Neuronal stem cell (in vitro differentiated cells): ENCODE data around the gene RASIP1.

Experiments used
- DNase-seq: peaks from one replicate; pipeline ENCODE4 v3.0.0-alpha.2; 2013; ENCODE audit warnings: low spot score
- H2AFZ ChIP-seq: one replicate; pipeline ENCODE4 v1.6.1; 2013; ENCODE audit warnings: mild to moderate bottlenecking, low read length, inconsistent platforms
- H2AK5ac ChIP-seq: 2 replicates; pipeline ENCODE4 v1.6.1; 2013; ENCODE audit warnings: low read depth, mild to moderate bottlenecking, inconsistent platforms, low read length, moderate library complexity, mixed read lengths
- H2BK120ac ChIP-seq: 2 replicates; pipeline ENCODE4 v1.6.1; 2013; ENCODE audit warnings: low read depth, mild to moderate bottlenecking, inconsistent platforms, low read length, moderate library complexity, mixed read lengths
- H2BK12ac ChIP-seq: one replicate; pipeline ENCODE4 v1.6.1; 2013; ENCODE audit warnings: low read length, inconsistent platforms
- H2BK15ac ChIP-seq: 2 replicates; pipeline ENCODE4 v1.6.1; 2013; ENCODE audit warnings: mild to moderate bottlenecking, low read length, inconsistent platforms, mixed read lengths
- H2BK5ac ChIP-seq: one replicate; pipeline ENCODE4 v1.6.1; 2013; ENCODE audit warnings: inconsistent platforms, mild to moderate bottlenecking, low read length, moderate library complexity
- H3K14ac ChIP-seq: one replicate; pipeline ENCODE4 v1.6.1; 2013; ENCODE audit warnings: low read length, inconsistent platforms
- H3K18ac ChIP-seq: 2 replicates; pipeline ENCODE4 v1.6.1; 2013; ENCODE audit warnings: low read length, inconsistent platforms
- H3K23ac ChIP-seq: 2 replicates; pipeline ENCODE4 v1.6.1; 2013; ENCODE audit warnings: low read depth, mild to moderate bottlenecking, mixed read lengths, low read length, inconsistent platforms; ENCODE audit not compliant: poor library complexity
- H3K27ac ChIP-seq: replicated peaks from 3 replicates; pipeline ENCODE4 v1.5.1; 2013; ENCODE audit warnings: low read length, inconsistent platforms
- H3K27me3 ChIP-seq, 3 experiments: 2 replicates each; pipeline ENCODE4 v1.6.1; 2013; ENCODE audit warnings: low read length in 3 of 3, mild to moderate bottlenecking in 2 of 3, inconsistent platforms in 1 of 3, low read depth in 1 of 3, mixed read lengths in 1 of 3, moderate library complexity in 1 of 3; ENCODE audit not compliant: control insufficient read depth in 3 of 3, insufficient read depth in 3 of 3
- H3K36me3 ChIP-seq, 2 donors: replicated peaks in 1 of 2; 2 replicates each; pipeline ENCODE4 v1.6.1; 2013; ENCODE audit warnings: low read length in 2 of 2; ENCODE audit not compliant: control insufficient read depth in 2 of 2, insufficient read depth in 2 of 2
- H3K4ac ChIP-seq: 2 replicates; pipeline ENCODE4 v1.6.1; 2013; ENCODE audit warnings: inconsistent platforms, mild to moderate bottlenecking, low read length, moderate library complexity
- H3K4me1 ChIP-seq, 2 donors: 1 replicate in 1 of 2; 2 replicates in 1 of 2; pipeline ENCODE4 v1.6.1; 2013; ENCODE audit warnings: low read length in 2 of 2, low read depth in 1 of 2; ENCODE audit not compliant: control insufficient read depth in 2 of 2, insufficient read depth in 1 of 2
- H3K4me2 ChIP-seq: one replicate; pipeline ENCODE4 v1.6.1; 2013; ENCODE audit warnings: mild to moderate bottlenecking, low read length, inconsistent platforms; ENCODE audit not compliant: insufficient read depth, poor library complexity, severe bottlenecking
- H3K4me3 ChIP-seq, 2 donors: 2 replicates each; pipeline ENCODE4 v1.5.1; 2013; ENCODE audit warnings: low read length in 2 of 2, mild to moderate bottlenecking in 2 of 2, inconsistent platforms in 1 of 2, moderate library complexity in 1 of 2
- H3K79me1 ChIP-seq: one replicate; pipeline ENCODE4 v1.6.1; 2013; ENCODE audit warnings: low read depth, mild to moderate bottlenecking, inconsistent platforms, low read length, moderate library complexity
- H3K9ac ChIP-seq: one replicate; pipeline ENCODE4 v1.6.1; 2013; ENCODE audit warnings: mild to moderate bottlenecking, low read depth, low read length, inconsistent platforms; ENCODE audit not compliant: poor library complexity
- H3K9me3 ChIP-seq, 2 donors: replicated peaks in 1 of 2; 2 replicates each; pipeline versions ENCODE3 to v1.6.1; 2013; ENCODE audit warnings: low read length in 2 of 2, mild to moderate bottlenecking in 2 of 2, inconsistent platforms in 1 of 2, low read depth in 1 of 2, mixed read lengths in 1 of 2, moderate library complexity in 1 of 2; ENCODE audit not compliant: control insufficient read depth in 2 of 2, insufficient read depth in 1 of 2
- H4K8ac ChIP-seq: one replicate; pipeline ENCODE4 v1.6.1; 2013; ENCODE audit warnings: low read depth, mild to moderate bottlenecking, inconsistent platforms, low read length, moderate library complexity
- H4K91ac ChIP-seq: one replicate; pipeline ENCODE4 v1.6.1; 2013; ENCODE audit warnings: low read length, low read depth, mild to moderate bottlenecking, inconsistent platforms; ENCODE audit not compliant: poor library complexity
- WGBS, 2 donors: extraction: QIAGEN DNeasy Blood & Tissue Kit; methylation state at CpG; one replicate each; pipeline ENCODE4 v1.1.7; 2013; ENCODE audit warnings: missing lambda C conversion rate in 2 of 2, mixed read lengths in 1 of 2; ENCODE audit not compliant: insufficient read length in 2 of 2, insufficient replicate concordance in 1 of 2; ENCODE audit errors: extremely low coverage in 2 of 2; 5-methylcytosine and 5-hydroxymethylcytosine counted together

RASIP1 gene

DNA sequence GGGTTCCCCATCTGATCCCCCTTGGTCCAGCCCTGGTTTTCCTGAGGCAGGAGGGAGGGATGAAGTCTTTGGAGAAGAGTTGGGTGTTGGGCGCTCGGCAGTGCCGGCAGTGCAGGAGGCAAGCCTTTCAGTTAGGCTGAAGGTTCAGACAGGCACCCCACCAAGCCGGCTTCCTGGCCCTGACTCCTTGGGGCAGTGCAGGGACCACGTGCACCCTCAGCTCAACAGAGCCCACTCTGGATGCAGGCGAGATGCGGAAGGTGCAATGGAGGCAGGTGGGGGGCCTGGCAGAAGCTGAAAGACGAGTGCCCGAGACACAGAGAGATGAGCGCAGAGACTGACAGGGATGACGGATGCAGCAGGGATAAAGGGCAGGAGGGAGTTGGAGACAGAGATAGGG, 31.9 kb downstream of the RASIP1 start:
- Histone ChIP-seq H3K4ac (no peak overlapping the region), H2BK15ac (no peak overlapping the region), H2BK120ac (no peak overlapping the region), H2AK5ac (no peak overlapping the region), H3K14ac (no peak overlapping the region), H2BK5ac (no peak overlapping the region), H3K79me1 (no peaks in the 10 kb centered on the region), H3K9me3 (peaks cover 0 to 3% of the 10 kb centered on the region in 2 donors), H4K91ac (no peak overlapping the region), H3K4me3 (peak overlapping the region in 1 of 2 donors; percentile 52), H3K18ac (peak overlapping the region; percentile 49), H3K27ac (no peak overlapping the region), H4K8ac (no peak overlapping the region), H3K27me3 (no peaks in the 10 kb centered on the region), H2BK12ac (no peak overlapping the region), H3K23ac (peak overlapping the region; percentile 12), H3K4me1 (peaks cover 4 to 6% of the 10 kb centered on the region in 2 donors), H3K36me3 (no peaks in the 10 kb centered on the region), H3K9ac (no peak overlapping the region), H2AFZ (no peak overlapping the region), H3K4me2 (no peak overlapping the region)
- DNase-seq, result no peak
- WGBS, 2 donors, result no CpG with 5 or more reads among the region's 11 CpGs

DNA sequence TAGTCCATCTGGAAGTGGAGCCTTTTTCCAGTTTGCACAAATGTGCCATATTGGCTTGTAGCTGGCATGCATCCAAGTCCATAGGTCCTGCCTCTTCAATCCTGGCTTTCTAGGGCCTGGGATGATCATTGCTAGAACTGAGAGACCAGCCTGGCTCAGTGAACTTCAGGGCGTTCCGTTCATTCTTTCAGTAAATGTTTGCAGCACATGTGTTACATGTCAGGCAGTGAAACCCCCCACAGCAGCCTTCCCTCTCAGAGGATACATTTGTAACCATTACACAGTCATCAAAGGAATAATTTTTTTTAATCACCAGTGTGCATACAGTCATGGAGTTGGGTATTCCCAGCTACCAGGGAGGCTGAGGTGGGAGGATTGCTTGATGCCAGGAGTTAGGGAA, 35.0 kb downstream of the RASIP1 start:
- Histone ChIP-seq H3K9ac (no peak overlapping the region), H3K18ac (no peak overlapping the region), H3K27me3 (no peaks in the 10 kb centered on the region), H2BK5ac (peak overlapping the region; percentile 13), H3K36me3 (peaks cover 0 to 2% of the 10 kb centered on the region in 2 donors), H2BK15ac (no peak overlapping the region), H2AFZ (no peak overlapping the region), H2AK5ac (no peak overlapping the region), H3K4ac (no peak overlapping the region), H4K91ac (no peak overlapping the region), H3K27ac (no peak overlapping the region), H3K9me3 (peaks cover 0 to 3% of the 10 kb centered on the region in 2 donors), H3K4me1 (no peaks in the 10 kb centered on the region), H3K4me2 (no peak overlapping the region), H3K23ac (no peak overlapping the region), H3K4me3 (no peak overlapping the region), H4K8ac (no peak overlapping the region), H3K79me1 (no peaks in the 10 kb centered on the region), H2BK12ac (no peak overlapping the region), H3K14ac (no peak overlapping the region), H2BK120ac (no peak overlapping the region)
- WGBS, 2 donors, result no CpG with 5 or more reads among the region's 2 CpGs
- no peak for DNase-seq

DNA sequence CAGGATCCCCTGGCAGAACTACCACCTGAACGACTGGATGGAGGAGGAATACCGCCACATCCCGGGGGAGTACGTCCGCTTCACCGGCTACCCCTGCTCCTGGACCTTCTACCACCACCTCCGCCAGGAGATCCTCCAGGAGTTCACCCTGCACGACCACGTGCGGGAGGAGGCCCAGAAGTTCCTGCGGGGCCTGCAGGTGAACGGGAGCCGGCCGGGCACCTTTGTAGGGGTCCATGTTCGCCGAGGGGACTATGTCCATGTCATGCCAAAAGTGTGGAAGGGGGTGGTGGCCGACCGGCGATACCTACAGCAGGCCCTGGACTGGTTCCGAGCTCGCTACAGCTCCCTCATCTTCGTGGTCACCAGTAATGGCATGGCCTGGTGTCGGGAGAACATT, 37.1 kb downstream of the RASIP1 start:
- Histone ChIP-seq H3K4ac (no peak overlapping the region), H2BK120ac (no peak overlapping the region), H3K18ac (no peak overlapping the region), H3K4me3 (no peak overlapping the region), H3K36me3 (peaks cover 0 to 2% of the 10 kb centered on the region in 2 donors), H2BK15ac (no peak overlapping the region), H3K9ac (no peak overlapping the region), H2BK12ac (no peak overlapping the region), H3K27ac (no peak overlapping the region), H3K79me1 (no peaks in the 10 kb centered on the region), H4K8ac (no peak overlapping the region), H4K91ac (no peak overlapping the region), H3K27me3 (peaks cover 0 to under 1% (median 0%) of the 10 kb centered on the region in 3 experiments), H3K23ac (no peak overlapping the region), H2BK5ac (no peak overlapping the region), H3K14ac (no peak overlapping the region), H3K4me2 (no peak overlapping the region), H3K9me3 (peaks cover 0 to 3% of the 10 kb centered on the region in 2 donors), H2AK5ac (no peak overlapping the region), H2AFZ (no peak overlapping the region), H3K4me1 (no peaks in the 10 kb centered on the region)
- WGBS, 2 donors, result no CpG with 5 or more reads among the region's 23 CpGs
- no peak for DNase-seq

DNA sequence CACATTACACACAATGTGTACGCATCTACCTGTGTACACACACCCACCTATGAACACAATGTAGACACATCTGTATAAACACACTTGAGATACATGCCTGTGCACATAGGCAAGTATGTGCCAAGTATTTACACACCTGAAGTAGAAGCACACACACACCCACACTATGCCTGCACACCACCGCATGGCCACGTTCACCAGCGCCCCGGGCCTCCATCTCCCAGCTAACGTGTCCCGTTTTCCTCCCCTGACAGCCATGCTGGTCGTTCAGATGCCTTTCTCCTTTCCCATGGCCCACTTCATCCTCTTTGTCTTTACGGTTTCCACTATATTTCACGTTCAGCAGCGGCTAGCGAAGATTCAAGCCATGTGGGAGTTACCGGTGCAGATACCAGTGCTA, 37.7 kb downstream of the RASIP1 start:
- Histone ChIP-seq H4K91ac (no peak overlapping the region), H3K27me3 (peaks cover 0 to 5% (median 0%) of the 10 kb centered on the region in 3 experiments), H2BK5ac (no peak overlapping the region), H3K9ac (no peak overlapping the region), H3K27ac (no peak overlapping the region), H3K23ac (no peak overlapping the region), H4K8ac (no peak overlapping the region), H3K4me2 (no peak overlapping the region), H3K4ac (no peak overlapping the region), H3K36me3 (peaks cover 0 to 2% of the 10 kb centered on the region in 2 donors), H3K18ac (peak overlapping the region; percentile 38), H2BK12ac (no peak overlapping the region), H3K4me3 (no peak overlapping the region), H2AK5ac (no peak overlapping the region), H3K4me1 (no peaks in the 10 kb centered on the region), H3K9me3 (peaks cover 0 to 3% of the 10 kb centered on the region in 2 donors), H2BK15ac (no peak overlapping the region), H2BK120ac (no peak overlapping the region), H3K14ac (no peak overlapping the region), H2AFZ (no peak overlapping the region), H3K79me1 (no peaks in the 10 kb centered on the region)
- no peak for DNase-seq
- WGBS, 2 donors, result no CpG with 5 or more reads among the region's 13 CpGs
